ENCODE results near the gene ZBTB25.
A peak's percentile ranks its signal among the peaks of the same experiment; 100 is the strongest.

Gene ZBTB25

GRCh38 chr14:64467101-64467500 is 36.5 kb downstream of the ZBTB25 start:
- ATAC-seq, result no peak
- TF ChIP-seq CSDC2 (CRISPR knock-in tag; IDR thresholded peaks at IDR 0.05), result no peak
- TF ChIP-seq, protein P1, sequence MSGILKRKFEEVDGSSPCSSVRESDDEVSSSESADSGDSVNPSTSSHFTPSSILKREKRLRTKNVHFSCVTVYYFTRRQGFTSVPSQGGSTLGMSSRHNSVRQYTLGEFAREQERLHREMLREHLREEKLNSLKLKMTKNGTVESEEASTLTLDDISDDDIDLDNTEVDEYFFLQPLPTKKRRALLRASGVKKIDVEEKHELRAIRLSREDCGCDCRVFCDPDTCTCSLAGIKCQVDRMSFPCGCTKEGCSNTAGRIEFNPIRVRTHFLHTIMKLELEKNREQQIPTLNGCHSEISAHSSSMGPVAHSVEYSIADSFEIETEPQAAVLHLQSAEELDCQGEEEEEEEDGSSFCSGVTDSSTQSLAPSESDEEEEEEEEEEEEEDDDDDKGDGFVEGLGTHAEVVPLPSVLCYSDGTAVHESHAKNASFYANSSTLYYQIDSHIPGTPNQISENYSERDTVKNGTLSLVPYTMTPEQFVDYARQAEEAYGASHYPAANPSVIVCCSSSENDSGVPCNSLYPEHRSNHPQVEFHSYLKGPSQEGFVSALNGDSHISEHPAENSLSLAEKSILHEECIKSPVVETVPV (CRISPR knock-in tag; IDR thresholded peaks at IDR 0.05), result no peak

DNA sequence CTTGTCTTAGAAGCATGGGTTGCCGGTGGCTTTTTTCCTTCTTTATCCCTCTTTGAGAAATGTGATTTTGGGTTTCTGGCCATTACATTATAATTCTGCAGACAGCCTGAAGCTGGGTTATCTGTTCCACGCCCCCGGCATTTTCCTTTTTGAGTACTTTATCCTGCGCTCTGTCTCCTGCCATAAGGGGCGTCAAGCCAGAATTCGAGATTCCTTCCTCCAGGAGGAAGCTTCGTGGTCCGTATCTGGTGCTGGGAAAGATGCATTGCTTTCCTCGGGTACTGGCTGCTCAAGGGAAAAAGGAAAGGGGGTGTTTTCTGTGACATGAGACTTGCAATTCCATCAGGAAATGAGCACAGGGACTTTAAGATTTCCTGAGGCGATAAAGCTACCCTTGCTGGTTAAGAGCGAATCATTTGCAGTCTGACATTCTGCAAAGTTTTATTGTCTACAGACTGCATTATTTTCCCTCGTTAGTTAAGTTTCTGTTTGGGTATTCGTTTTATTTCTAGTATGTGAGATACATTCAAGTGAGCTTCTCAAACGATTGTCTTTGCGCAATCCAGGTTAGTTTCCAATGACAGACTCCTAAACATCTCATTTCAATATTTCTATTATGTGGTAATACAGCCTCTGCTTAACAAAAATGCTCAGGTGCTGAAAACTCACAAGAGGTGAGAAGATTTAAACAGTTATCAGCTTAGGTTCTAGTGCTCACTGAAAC is 37.6 kb downstream of the ZBTB25 start:
- TF ChIP-seq, protein P2, sequence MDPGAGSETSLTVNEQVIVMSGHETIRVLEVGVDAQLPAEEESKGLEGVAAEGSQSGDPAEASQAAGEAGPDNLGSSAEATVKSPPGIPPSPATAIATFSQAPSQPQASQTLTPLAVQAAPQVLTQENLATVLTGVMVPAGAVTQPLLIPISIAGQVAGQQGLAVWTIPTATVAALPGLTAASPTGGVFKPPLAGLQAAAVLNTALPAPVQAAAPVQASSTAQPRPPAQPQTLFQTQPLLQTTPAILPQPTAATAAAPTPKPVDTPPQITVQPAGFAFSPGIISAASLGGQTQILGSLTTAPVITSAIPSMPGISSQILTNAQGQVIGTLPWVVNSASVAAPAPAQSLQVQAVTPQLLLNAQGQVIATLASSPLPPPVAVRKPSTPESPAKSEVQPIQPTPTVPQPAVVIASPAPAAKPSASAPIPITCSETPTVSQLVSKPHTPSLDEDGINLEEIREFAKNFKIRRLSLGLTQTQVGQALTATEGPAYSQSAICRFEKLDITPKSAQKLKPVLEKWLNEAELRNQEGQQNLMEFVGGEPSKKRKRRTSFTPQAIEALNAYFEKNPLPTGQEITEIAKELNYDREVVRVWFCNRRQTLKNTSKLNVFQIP (CRISPR knock-in tag; IDR thresholded peaks at IDR 0.05; ENCODE audit: borderline replicate concordance, low read depth), result no peak
- TF ChIP-seq OSR1 (CRISPR knock-in tag; IDR thresholded peaks at IDR 0.05) (no peak), TCF4 (CRISPR knock-in tag; IDR thresholded peaks at IDR 0.05; ENCODE audit: borderline replicate concordance) (no peak), PPARA (CRISPR knock-in tag; IDR thresholded peaks at IDR 0.05; ENCODE audit: borderline replicate concordance) (no peak), ZNF8 (CRISPR knock-in tag; IDR thresholded peaks at IDR 0.05) (no peak), GLIS3 (CRISPR knock-in tag; IDR thresholded peaks at IDR 0.05) (no peak), ESRRG (CRISPR knock-in tag; IDR thresholded peaks at IDR 0.05) (no peak), CSDC2 (CRISPR knock-in tag; IDR thresholded peaks at IDR 0.05) (no peak), ZFP30 (CRISPR knock-in tag; IDR thresholded peaks at IDR 0.05) (no peak), ZC3H10 (CRISPR knock-in tag; IDR thresholded peaks at IDR 0.05) (no peak), TOX (CRISPR knock-in tag; IDR thresholded peaks at IDR 0.05; ENCODE audit: borderline replicate concordance) (no peak), ARNTL (CRISPR knock-in tag; IDR thresholded peaks at IDR 0.05; ENCODE audit: borderline replicate concordance, low read depth) (no peak), ISL1 (CRISPR knock-in tag; IDR thresholded peaks at IDR 0.05) (no peak)
- TF ChIP-seq, protein P3, sequence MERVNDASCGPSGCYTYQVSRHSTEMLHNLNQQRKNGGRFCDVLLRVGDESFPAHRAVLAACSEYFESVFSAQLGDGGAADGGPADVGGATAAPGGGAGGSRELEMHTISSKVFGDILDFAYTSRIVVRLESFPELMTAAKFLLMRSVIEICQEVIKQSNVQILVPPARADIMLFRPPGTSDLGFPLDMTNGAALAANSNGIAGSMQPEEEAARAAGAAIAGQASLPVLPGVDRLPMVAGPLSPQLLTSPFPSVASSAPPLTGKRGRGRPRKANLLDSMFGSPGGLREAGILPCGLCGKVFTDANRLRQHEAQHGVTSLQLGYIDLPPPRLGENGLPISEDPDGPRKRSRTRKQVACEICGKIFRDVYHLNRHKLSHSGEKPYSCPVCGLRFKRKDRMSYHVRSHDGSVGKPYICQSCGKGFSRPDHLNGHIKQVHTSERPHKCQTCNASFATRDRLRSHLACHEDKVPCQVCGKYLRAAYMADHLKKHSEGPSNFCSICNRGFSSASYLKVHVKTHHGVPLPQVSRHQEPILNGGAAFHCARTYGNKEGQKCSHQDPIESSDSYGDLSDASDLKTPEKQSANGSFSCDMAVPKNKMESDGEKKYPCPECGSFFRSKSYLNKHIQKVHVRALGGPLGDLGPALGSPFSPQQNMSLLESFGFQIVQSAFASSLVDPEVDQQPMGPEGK (CRISPR knock-in tag; IDR thresholded peaks at IDR 0.05; ENCODE audit: borderline replicate concordance), result no peak
- TF ChIP-seq, protein P4, sequence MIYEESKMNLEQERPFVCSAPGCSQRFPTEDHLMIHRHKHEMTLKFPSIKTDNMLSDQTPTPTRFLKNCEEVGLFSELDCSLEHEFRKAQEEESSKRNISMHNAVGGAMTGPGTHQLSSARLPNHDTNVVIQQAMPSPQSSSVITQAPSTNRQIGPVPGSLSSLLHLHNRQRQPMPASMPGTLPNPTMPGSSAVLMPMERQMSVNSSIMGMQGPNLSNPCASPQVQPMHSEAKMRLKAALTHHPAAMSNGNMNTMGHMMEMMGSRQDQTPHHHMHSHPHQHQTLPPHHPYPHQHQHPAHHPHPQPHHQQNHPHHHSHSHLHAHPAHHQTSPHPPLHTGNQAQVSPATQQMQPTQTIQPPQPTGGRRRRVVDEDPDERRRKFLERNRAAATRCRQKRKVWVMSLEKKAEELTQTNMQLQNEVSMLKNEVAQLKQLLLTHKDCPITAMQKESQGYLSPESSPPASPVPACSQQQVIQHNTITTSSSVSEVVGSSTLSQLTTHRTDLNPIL (CRISPR knock-in tag; IDR thresholded peaks at IDR 0.05; ENCODE audit: low read depth), result no peak
- TF ChIP-seq, protein P1 (CRISPR knock-in tag; IDR thresholded peaks at IDR 0.05), result no peak
- peak; percentile 86 for ATAC-seq

DNA sequence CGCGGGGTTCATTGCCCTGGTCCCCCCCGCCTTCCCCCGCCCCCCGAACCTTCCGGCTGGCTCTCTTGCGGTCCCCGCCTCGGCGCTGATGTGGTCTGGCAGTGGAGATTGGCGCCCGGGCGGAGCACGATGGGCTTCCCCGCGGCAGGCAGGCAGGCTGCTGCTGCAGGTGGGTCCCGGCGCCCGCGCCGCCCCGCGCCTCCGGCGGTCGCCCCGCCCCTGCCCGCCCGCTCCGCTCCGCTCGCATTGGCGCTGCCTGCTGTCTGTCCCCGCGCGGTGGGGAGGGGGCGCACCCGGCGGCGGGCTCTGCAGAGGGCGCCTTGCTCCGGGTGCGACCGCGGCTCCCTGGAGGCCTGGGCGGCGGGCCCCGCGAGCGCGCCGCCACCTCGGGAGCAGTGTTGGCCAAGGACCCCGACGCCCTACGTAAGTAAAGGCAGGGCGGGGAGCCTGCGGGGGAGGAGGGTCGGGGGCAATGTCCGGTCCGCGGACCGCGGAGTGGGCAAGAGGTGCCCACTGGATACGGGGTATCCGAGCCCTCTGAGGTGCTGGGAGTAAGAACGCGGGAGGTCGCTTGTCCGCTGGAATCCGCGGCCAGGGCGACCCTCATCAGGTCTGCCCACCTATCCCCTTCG is 38.3 kb downstream of the ZBTB25 start, which contains the start of gene AKAP5:
Gene AKAP5 (plus strand): TSS at position 309 of the 632 bp plus-strand sequence. CDS start 2,896 bp downstream, outside the sequence.
- ATAC-seq, result peak; percentile 91
- no peak for TF ChIP-seq ZNF8 (CRISPR knock-in tag; IDR thresholded peaks at IDR 0.05)
- TF ChIP-seq ZNF70 (CRISPR knock-in tag; IDR thresholded peaks at IDR 0.05), result no peak
- no peak for TF ChIP-seq SNAI2 (CRISPR knock-in tag; IDR thresholded peaks at IDR 0.05)
- no peak for TF ChIP-seq ZFP3 (CRISPR knock-in tag; IDR thresholded peaks at IDR 0.05)
- no peak for TF ChIP-seq ARNTL (CRISPR knock-in tag; IDR thresholded peaks at IDR 0.05; ENCODE audit: borderline replicate concordance, low read depth)
- TF ChIP-seq TCF4 (CRISPR knock-in tag; IDR thresholded peaks at IDR 0.05; ENCODE audit: borderline replicate concordance), result no peak
- TF ChIP-seq, protein P4 (CRISPR knock-in tag; IDR thresholded peaks at IDR 0.05; ENCODE audit: low read depth), result no peak
- TF ChIP-seq, protein P2 (CRISPR knock-in tag; IDR thresholded peaks at IDR 0.05; ENCODE audit: borderline replicate concordance, low read depth), result no peak
- TF ChIP-seq, protein P3 (CRISPR knock-in tag; IDR thresholded peaks at IDR 0.05; ENCODE audit: borderline replicate concordance), result no peak
